ENCODE measurements around the gene CHD9NB. TPM values are rescaled to one million over a fixed set of nuclear protein-coding genes. Genes with fewer than 3 reads are reported as not detected.

CHD9NB gene
- total RNA-seq, 2 donors from 2014 or later: 0.33 to 0.67 TPM

GRCh38 chr16:53022374-53022773, 30.3 kb downstream of the CHD9NB start:
- Histone ChIP-seq H3K36me3 (no peaks in the 10 kb centered on the region), H3K27ac (no peak overlapping the region), H3K9me3 (no peaks in the 10 kb centered on the region), H3K4me3 (no peak overlapping the region), H3K27me3 (no peaks in the 10 kb centered on the region), H3K4me1 (no peaks in the 10 kb centered on the region)
- TF ChIP-seq, protein P1, sequence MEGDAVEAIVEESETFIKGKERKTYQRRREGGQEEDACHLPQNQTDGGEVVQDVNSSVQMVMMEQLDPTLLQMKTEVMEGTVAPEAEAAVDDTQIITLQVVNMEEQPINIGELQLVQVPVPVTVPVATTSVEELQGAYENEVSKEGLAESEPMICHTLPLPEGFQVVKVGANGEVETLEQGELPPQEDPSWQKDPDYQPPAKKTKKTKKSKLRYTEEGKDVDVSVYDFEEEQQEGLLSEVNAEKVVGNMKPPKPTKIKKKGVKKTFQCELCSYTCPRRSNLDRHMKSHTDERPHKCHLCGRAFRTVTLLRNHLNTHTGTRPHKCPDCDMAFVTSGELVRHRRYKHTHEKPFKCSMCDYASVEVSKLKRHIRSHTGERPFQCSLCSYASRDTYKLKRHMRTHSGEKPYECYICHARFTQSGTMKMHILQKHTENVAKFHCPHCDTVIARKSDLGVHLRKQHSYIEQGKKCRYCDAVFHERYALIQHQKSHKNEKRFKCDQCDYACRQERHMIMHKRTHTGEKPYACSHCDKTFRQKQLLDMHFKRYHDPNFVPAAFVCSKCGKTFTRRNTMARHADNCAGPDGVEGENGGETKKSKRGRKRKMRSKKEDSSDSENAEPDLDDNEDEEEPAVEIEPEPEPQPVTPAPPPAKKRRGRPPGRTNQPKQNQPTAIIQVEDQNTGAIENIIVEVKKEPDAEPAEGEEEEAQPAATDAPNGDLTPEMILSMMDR (IDR thresholded peaks at IDR 0.05): peak; percentile 28 to 66
- DNase-seq (ENCODE audit: low spot score): no peak

DNA sequence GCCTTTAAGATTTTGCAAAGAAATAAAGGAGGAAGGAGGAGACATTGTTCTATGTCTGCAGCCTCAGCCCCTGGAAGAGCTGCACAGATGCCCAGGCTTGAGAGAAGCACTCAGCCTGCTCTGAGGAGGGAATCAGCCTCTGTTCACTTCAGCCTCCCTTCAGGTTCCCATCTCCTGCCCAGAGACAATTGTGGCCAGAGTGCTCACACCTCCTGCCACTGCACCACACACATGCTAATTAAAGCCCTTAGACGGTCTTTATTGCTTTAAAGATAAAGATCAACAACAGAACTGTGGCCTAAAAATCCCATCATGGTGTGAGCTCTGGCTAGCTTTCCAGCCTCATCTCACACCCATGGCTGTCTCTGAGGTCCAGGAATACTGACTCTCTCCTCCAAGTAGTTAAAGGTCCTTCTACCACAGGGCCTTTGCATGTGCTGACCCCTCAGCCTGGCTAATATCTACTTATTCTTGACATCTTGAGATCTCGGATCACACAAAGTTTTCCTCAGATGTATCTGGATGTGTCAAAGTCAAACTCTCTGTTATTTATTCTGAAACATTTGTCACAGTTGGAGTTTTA, 33.8 kb downstream of the CHD9NB start:
- Histone ChIP-seq H3K9me3 (no peaks in the 10 kb centered on the region), H3K36me3 (no peaks in the 10 kb centered on the region), H3K27ac (no peak overlapping the region), H3K4me1 (no peaks in the 10 kb centered on the region), H3K4me3 (no peak overlapping the region), H3K27me3 (no peaks in the 10 kb centered on the region)
- no peak for DNase-seq (ENCODE audit: low spot score)
- TF ChIP-seq, protein P1 (IDR thresholded peaks at IDR 0.05): no peak

GRCh38 chr16:53014287-53014686, 38.4 kb downstream of the CHD9NB start:
- DNase-seq (ENCODE audit: low spot score): no peak

GRCh38 chr16:53007095-53007494, 45.6 kb downstream of the CHD9NB start:
- Histone ChIP-seq H3K36me3 (no peaks in the 10 kb centered on the region), H3K4me3 (no peak overlapping the region), H3K27me3 (no peaks in the 10 kb centered on the region), H3K4me1 (no peaks in the 10 kb centered on the region), H3K9me3 (no peaks in the 10 kb centered on the region), H3K27ac (no peak overlapping the region)
- DNase-seq (ENCODE audit: low spot score): no peak
- TF ChIP-seq, protein P1 (IDR thresholded peaks at IDR 0.05): no peak

More at GRCh38 chr16:53014287-53014686, 38.4 kb downstream of the CHD9NB start:
- H3K27me3 ChIP-seq: no peaks in the 10 kb centered on the region
- no peaks in the 10 kb centered on the region for H3K4me1 ChIP-seq
- H3K9me3 ChIP-seq: no peaks in the 10 kb centered on the region
- no peaks in the 10 kb centered on the region for H3K36me3 ChIP-seq
- H3K27ac ChIP-seq: no peak overlapping the region
- H3K4me3 ChIP-seq: no peak overlapping the region
- TF ChIP-seq, protein P1 (IDR thresholded peaks at IDR 0.05): no peak

DNA sequence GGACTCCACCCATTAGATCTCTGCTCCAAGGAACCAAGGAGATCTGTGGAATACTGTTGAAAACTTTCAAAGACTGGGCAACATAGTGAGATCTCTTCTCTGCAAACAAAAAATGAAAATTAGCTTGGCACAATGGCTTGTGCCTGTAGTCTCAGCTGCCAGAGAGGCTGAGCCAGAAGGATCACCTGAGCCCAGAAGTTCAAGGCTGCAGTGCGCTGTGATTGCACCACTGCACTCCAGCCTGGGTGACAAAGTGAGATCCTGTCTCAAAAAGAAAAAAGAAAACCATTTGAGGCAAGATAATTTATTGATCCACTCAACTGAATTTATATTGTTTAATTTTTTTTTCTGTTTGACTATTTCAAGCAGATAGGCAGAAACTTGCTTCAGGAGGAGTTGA, 54.8 kb downstream of the CHD9NB start:
- Histone ChIP-seq H3K9me3 (no peaks in the 10 kb centered on the region), H3K27ac (no peak overlapping the region), H3K27me3 (no peaks in the 10 kb centered on the region), H3K4me1 (no peaks in the 10 kb centered on the region), H3K4me3 (no peak overlapping the region), H3K36me3 (no peaks in the 10 kb centered on the region)
- DNase-seq (ENCODE audit: low spot score): no peak
- TF ChIP-seq, protein P1 (IDR thresholded peaks at IDR 0.05): no peak

DNA sequence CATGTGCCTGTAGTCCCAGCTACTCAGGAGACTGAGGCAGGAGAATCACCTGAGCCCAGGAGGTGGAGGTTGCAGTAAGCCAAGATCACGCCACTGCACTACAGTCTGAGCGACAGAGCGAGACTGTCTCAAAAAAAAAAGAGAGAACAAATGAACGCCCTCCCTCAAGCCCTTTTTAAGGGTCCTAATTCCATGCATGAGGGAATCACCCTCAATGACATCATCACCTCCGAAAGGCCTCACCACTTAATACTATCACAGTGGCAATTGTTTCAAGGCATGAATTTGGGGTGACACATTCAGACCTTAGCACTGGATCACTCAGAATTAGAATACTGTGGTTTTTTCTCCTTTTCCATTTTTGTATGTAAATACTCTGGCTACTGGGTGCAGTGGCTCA, 57.8 kb downstream of the CHD9NB start:
- Histone ChIP-seq H3K27ac (no peak overlapping the region), H3K36me3 (no peaks in the 10 kb centered on the region), H3K4me3 (no peak overlapping the region), H3K4me1 (no peaks in the 10 kb centered on the region), H3K9me3 (no peaks in the 10 kb centered on the region), H3K27me3 (no peaks in the 10 kb centered on the region)
- TF ChIP-seq, protein P1 (IDR thresholded peaks at IDR 0.05): no peak
- no peak for DNase-seq (ENCODE audit: low spot score)
